Neuronal stem cell (in vitro differentiated cells): Measurements from ENCODE around the gene RFPL4A.
A peak's percentile ranks its signal among the peaks of the same experiment; 100 is the strongest.
"Not testable (repeated sequence)": the region's sequence is repeated elsewhere in the genome, so short reads cannot be mapped to it uniquely, and the experiment has no call there.

Experiments used
- DNase-seq: peaks from one replicate; pipeline ENCODE4 v3.0.0-alpha.2; 2013; ENCODE audit warnings: low spot score
- H2AFZ ChIP-seq: one replicate; pipeline ENCODE4 v1.6.1; 2013; ENCODE audit warnings: mild to moderate bottlenecking, low read length, inconsistent platforms
- H2AK5ac ChIP-seq: 2 replicates; pipeline ENCODE4 v1.6.1; 2013; ENCODE audit warnings: low read depth, mild to moderate bottlenecking, inconsistent platforms, low read length, moderate library complexity, mixed read lengths
- H2BK120ac ChIP-seq: 2 replicates; pipeline ENCODE4 v1.6.1; 2013; ENCODE audit warnings: low read depth, mild to moderate bottlenecking, inconsistent platforms, low read length, moderate library complexity, mixed read lengths
- H2BK12ac ChIP-seq: one replicate; pipeline ENCODE4 v1.6.1; 2013; ENCODE audit warnings: low read length, inconsistent platforms
- H2BK15ac ChIP-seq: 2 replicates; pipeline ENCODE4 v1.6.1; 2013; ENCODE audit warnings: mild to moderate bottlenecking, low read length, inconsistent platforms, mixed read lengths
- H2BK5ac ChIP-seq: one replicate; pipeline ENCODE4 v1.6.1; 2013; ENCODE audit warnings: inconsistent platforms, mild to moderate bottlenecking, low read length, moderate library complexity
- H3K14ac ChIP-seq: one replicate; pipeline ENCODE4 v1.6.1; 2013; ENCODE audit warnings: low read length, inconsistent platforms
- H3K18ac ChIP-seq: 2 replicates; pipeline ENCODE4 v1.6.1; 2013; ENCODE audit warnings: low read length, inconsistent platforms
- H3K23ac ChIP-seq: 2 replicates; pipeline ENCODE4 v1.6.1; 2013; ENCODE audit warnings: low read depth, mild to moderate bottlenecking, mixed read lengths, low read length, inconsistent platforms; ENCODE audit not compliant: poor library complexity
- H3K27ac ChIP-seq: replicated peaks from 3 replicates; pipeline ENCODE4 v1.5.1; 2013; ENCODE audit warnings: low read length, inconsistent platforms
- H3K27me3 ChIP-seq, 3 experiments: 2 replicates each; pipeline ENCODE4 v1.6.1; 2013; ENCODE audit warnings: low read length in 3 of 3, mild to moderate bottlenecking in 2 of 3, inconsistent platforms in 1 of 3, low read depth in 1 of 3, mixed read lengths in 1 of 3, moderate library complexity in 1 of 3; ENCODE audit not compliant: control insufficient read depth in 3 of 3, insufficient read depth in 3 of 3
- H3K36me3 ChIP-seq, 2 donors: replicated peaks in 1 of 2; 2 replicates each; pipeline ENCODE4 v1.6.1; 2013; ENCODE audit warnings: low read length in 2 of 2; ENCODE audit not compliant: control insufficient read depth in 2 of 2, insufficient read depth in 2 of 2
- H3K4ac ChIP-seq: 2 replicates; pipeline ENCODE4 v1.6.1; 2013; ENCODE audit warnings: inconsistent platforms, mild to moderate bottlenecking, low read length, moderate library complexity
- H3K4me1 ChIP-seq, 2 donors: 1 replicate in 1 of 2; 2 replicates in 1 of 2; pipeline ENCODE4 v1.6.1; 2013; ENCODE audit warnings: low read length in 2 of 2, low read depth in 1 of 2; ENCODE audit not compliant: control insufficient read depth in 2 of 2, insufficient read depth in 1 of 2
- H3K4me2 ChIP-seq: one replicate; pipeline ENCODE4 v1.6.1; 2013; ENCODE audit warnings: mild to moderate bottlenecking, low read length, inconsistent platforms; ENCODE audit not compliant: insufficient read depth, poor library complexity, severe bottlenecking
- H3K4me3 ChIP-seq, 2 donors: 2 replicates each; pipeline ENCODE4 v1.5.1; 2013; ENCODE audit warnings: low read length in 2 of 2, mild to moderate bottlenecking in 2 of 2, inconsistent platforms in 1 of 2, moderate library complexity in 1 of 2
- H3K79me1 ChIP-seq: one replicate; pipeline ENCODE4 v1.6.1; 2013; ENCODE audit warnings: low read depth, mild to moderate bottlenecking, inconsistent platforms, low read length, moderate library complexity
- H3K9ac ChIP-seq: one replicate; pipeline ENCODE4 v1.6.1; 2013; ENCODE audit warnings: mild to moderate bottlenecking, low read depth, low read length, inconsistent platforms; ENCODE audit not compliant: poor library complexity
- H3K9me3 ChIP-seq, 2 donors: replicated peaks in 1 of 2; 2 replicates each; pipeline versions ENCODE3 to v1.6.1; 2013; ENCODE audit warnings: low read length in 2 of 2, mild to moderate bottlenecking in 2 of 2, inconsistent platforms in 1 of 2, low read depth in 1 of 2, mixed read lengths in 1 of 2, moderate library complexity in 1 of 2; ENCODE audit not compliant: control insufficient read depth in 2 of 2, insufficient read depth in 1 of 2
- H4K8ac ChIP-seq: one replicate; pipeline ENCODE4 v1.6.1; 2013; ENCODE audit warnings: low read depth, mild to moderate bottlenecking, inconsistent platforms, low read length, moderate library complexity
- H4K91ac ChIP-seq: one replicate; pipeline ENCODE4 v1.6.1; 2013; ENCODE audit warnings: low read length, low read depth, mild to moderate bottlenecking, inconsistent platforms; ENCODE audit not compliant: poor library complexity
- WGBS, 2 donors: extraction: QIAGEN DNeasy Blood & Tissue Kit; methylation state at CpG; one replicate each; pipeline ENCODE4 v1.1.7; 2013; ENCODE audit warnings: missing lambda C conversion rate in 2 of 2, mixed read lengths in 1 of 2; ENCODE audit not compliant: insufficient read length in 2 of 2, insufficient replicate concordance in 1 of 2; ENCODE audit errors: extremely low coverage in 2 of 2; 5-methylcytosine and 5-hydroxymethylcytosine counted together

The RFPL4A gene

DNA sequence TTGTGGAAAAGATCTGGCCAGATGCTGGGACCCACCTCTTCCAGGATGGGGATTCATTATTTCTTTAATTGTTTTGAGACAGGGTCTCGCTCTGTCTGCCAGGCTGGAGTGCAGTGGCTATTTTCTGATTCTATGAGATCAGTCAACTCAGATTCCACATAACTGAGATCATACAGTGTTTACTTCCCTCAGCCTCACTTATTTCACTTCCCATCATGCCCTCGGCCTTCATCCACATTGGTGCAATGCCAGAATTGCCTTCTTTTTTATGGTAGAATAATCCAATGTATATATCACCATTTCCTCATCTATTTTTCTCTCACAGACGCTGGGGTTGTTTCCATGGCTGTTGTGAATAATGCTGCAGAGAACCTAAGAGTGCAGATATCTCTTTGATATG, 10.7 kb downstream of the RFPL4A start:
- H3K14ac ChIP-seq, H2BK12ac ChIP-seq, H2AFZ ChIP-seq, H2AK5ac ChIP-seq, H3K9ac ChIP-seq, H4K91ac ChIP-seq, H3K79me1 ChIP-seq, H3K4me2 ChIP-seq, DNase-seq, H2BK120ac ChIP-seq, H3K18ac ChIP-seq, H2BK15ac ChIP-seq, H3K4me1 ChIP-seq, H4K8ac ChIP-seq, H3K36me3 ChIP-seq, H3K4ac ChIP-seq, H3K23ac ChIP-seq, H2BK5ac ChIP-seq, H3K9me3 ChIP-seq, H3K27ac ChIP-seq, H3K4me3 ChIP-seq: not testable (repeated sequence)
- H3K27me3 ChIP-seq = peaks cover 0 to 12% (median 0%) of the 10 kb centered on the region in 3 experiments
- no CpG with 5 or more reads among the region's 3 CpGs for WGBS, 2 donors

GRCh38 chr19:55777528-55777927, 18.6 kb downstream of the RFPL4A start:
- H3K4me2 ChIP-seq = no peak overlapping the region
- no peak for DNase-seq
- H2BK120ac ChIP-seq = no peak overlapping the region
- H2BK5ac ChIP-seq = no peak overlapping the region
- H3K18ac ChIP-seq = no peak overlapping the region
- no peaks in the 10 kb centered on the region for H3K36me3 ChIP-seq
- WGBS, 2 donors = no CpG with 5 or more reads among the region's 7 CpGs
- H3K27me3 ChIP-seq = peaks cover 0 to 7% (median 0%) of the 10 kb centered on the region in 3 experiments
- H2AFZ ChIP-seq = no peak overlapping the region
- no peaks in the 10 kb centered on the region for H3K4me1 ChIP-seq
- peaks cover 0 to 21% of the 10 kb centered on the region in 2 donors for H3K9me3 ChIP-seq
- H4K91ac ChIP-seq = no peak overlapping the region
- H2BK12ac ChIP-seq = no peak overlapping the region
- H3K79me1 ChIP-seq = no peaks in the 10 kb centered on the region
- no peak overlapping the region for H3K14ac ChIP-seq
- H3K4ac ChIP-seq = no peak overlapping the region
- no peak overlapping the region for H2AK5ac ChIP-seq
- H4K8ac ChIP-seq = no peak overlapping the region
- no peak overlapping the region for H3K27ac ChIP-seq
- no peak overlapping the region for H2BK15ac ChIP-seq
- H3K23ac ChIP-seq = no peak overlapping the region
- no peak overlapping the region for H3K4me3 ChIP-seq
- H3K9ac ChIP-seq = no peak overlapping the region

GRCh38 chr19:55778331-55778730, 19.4 kb downstream of the RFPL4A start:
- Histone ChIP-seq H2BK15ac (no peak overlapping the region), H3K4me1 (no peaks in the 10 kb centered on the region), H3K27ac (no peak overlapping the region), H2BK5ac (no peak overlapping the region), H3K4me3 (no peak overlapping the region), H3K14ac (no peak overlapping the region), H3K4ac (no peak overlapping the region), H4K91ac (no peak overlapping the region), H3K27me3 (peaks cover 0 to 10% (median 0%) of the 10 kb centered on the region in 3 experiments), H2BK12ac (no peak overlapping the region), H3K4me2 (no peak overlapping the region), H3K9me3 (peaks cover 0 to 23% of the 10 kb centered on the region in 2 donors), H2AK5ac (no peak overlapping the region), H4K8ac (no peak overlapping the region), H2BK120ac (no peak overlapping the region), H3K36me3 (no peaks in the 10 kb centered on the region), H3K9ac (no peak overlapping the region), H3K23ac (no peak overlapping the region), H3K79me1 (no peaks in the 10 kb centered on the region), H2AFZ (peak overlapping the region; percentile 40), H3K18ac (no peak overlapping the region)
- no peak for DNase-seq
- no CpG with 5 or more reads among the region's 16 CpGs for WGBS, 2 donors

DNA sequence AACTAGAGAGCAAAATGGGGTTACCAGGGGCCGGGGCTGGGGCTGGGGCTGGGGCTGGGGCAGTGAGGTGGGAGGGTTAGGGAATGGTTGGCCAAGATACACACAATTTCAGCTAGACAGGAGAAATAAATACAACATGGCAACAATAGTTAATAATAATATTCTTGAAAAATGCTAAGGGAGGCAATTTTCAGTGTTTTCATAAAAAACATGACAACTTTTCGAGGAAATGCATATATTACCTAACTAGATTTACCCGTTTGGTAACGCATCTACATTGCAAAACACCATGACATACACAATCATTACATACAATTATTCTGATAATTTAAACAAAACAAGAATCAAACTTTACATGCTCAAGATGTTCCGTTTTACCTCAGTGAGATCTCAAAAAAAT, 22.2 kb downstream of the RFPL4A start:
- Histone ChIP-seq H3K9ac (no peak overlapping the region), H4K91ac (no peak overlapping the region), H3K4ac (no peak overlapping the region), H3K36me3 (no peaks in the 10 kb centered on the region), H3K9me3 (peaks cover 0 to 27% of the 10 kb centered on the region in 2 donors), H3K23ac (no peak overlapping the region), H4K8ac (no peak overlapping the region), H2BK120ac (no peak overlapping the region), H3K27ac (no peak overlapping the region), H3K4me1 (no peaks in the 10 kb centered on the region), H2BK15ac (no peak overlapping the region), H2BK5ac (no peak overlapping the region), H2BK12ac (no peak overlapping the region), H3K27me3 (peaks cover 0 to 24% (median 0%) of the 10 kb centered on the region in 3 experiments), H3K4me3 (no peak overlapping the region), H2AK5ac (no peak overlapping the region), H2AFZ (no peak overlapping the region), H3K14ac (no peak overlapping the region), H3K4me2 (no peak overlapping the region), H3K79me1 (no peaks in the 10 kb centered on the region), H3K18ac (no peak overlapping the region)
- no peak for DNase-seq
- WGBS, 2 donors = no CpG with 5 or more reads among the region's 5 CpGs
